AML-193 (cell line): Measurements from ENCODE around the gene USP46.

Experiments used
- DNase-seq, 2 experiments: peaks; one replicate each; lab custom pipeline; 2025; lab: John Stamatoyannopoulos, UW

Gene USP46

GRCh38 chr4:52618795-52619590, 40.1 kb downstream of the USP46 start:
- DNase-seq: no peak

- DNase-seq: no peak
These were observed 41.6 kb downstream of the USP46 start for GRCh38 chr4:52617336-52618020.

- no peak for DNase-seq
These were observed 44.9 kb downstream of the USP46 start for GRCh38 chr4:52614241-52614640.

GRCh38 chr4:52612341-52612740, 46.8 kb downstream of the USP46 start:
- no peak for DNase-seq

- DNase-seq: no peak
These were observed 48.0 kb downstream of the USP46 start for GRCh38 chr4:52611030-52611555.

GRCh38 chr4:52606726-52607125, 52.4 kb downstream of the USP46 start:
- DNase-seq: no peak

- DNase-seq: no peak
These were observed 53.1 kb downstream of the USP46 start for GRCh38 chr4:52606040-52606439.

GRCh38 chr4:52604215-52604614, 54.9 kb downstream of the USP46 start:
- no peak for DNase-seq

- DNase-seq: no peak
These were observed 58.8 kb downstream of the USP46 start for GRCh38 chr4:52600275-52600674.

- no peak for DNase-seq
These were observed 64.1 kb downstream of the USP46 start for GRCh38 chr4:52595001-52595400.

GRCh38 chr4:52592287-52592686, 66.8 kb downstream of the USP46 start:
- no peak for DNase-seq

- no peak for DNase-seq
These were observed 70.1 kb downstream of the USP46 start for GRCh38 chr4:52588771-52589591.

- DNase-seq: no peak
These were observed 71.0 kb downstream of the USP46 start for GRCh38 chr4:52588097-52588496.

GRCh38 chr4:52586069-52586468, 73.0 kb downstream of the USP46 start:
- DNase-seq: no peak

- no peak for DNase-seq
These were observed 73.7 kb downstream of the USP46 start for GRCh38 chr4:52585379-52585778.

GRCh38 chr4:52579602-52580272, 79.4 kb downstream of the USP46 start:
- no peak for DNase-seq

GRCh38 chr4:52578951-52579350, 80.2 kb downstream of the USP46 start:
- no peak for DNase-seq

- DNase-seq: no peak
These were observed 81.5 kb downstream of the USP46 start for GRCh38 chr4:52577624-52577962.

GRCh38 chr4:52576961-52577623, 82.0 kb downstream of the USP46 start:
- DNase-seq: no peak

- DNase-seq: no peak
These were observed 82.8 kb downstream of the USP46 start for GRCh38 chr4:52576326-52576725.

- DNase-seq: no peak
These were observed 83.7 kb downstream of the USP46 start for GRCh38 chr4:52575406-52575805.
